ENCODE results near the gene RALGPS2. TPM values are rescaled to one million over a fixed set of nuclear protein-coding genes. Genes with fewer than 3 reads are reported as not detected.
A peak's percentile ranks its signal among the peaks of the same experiment; 100 is the strongest.

The RALGPS2 gene
- total and polyA plus RNA-seq, 9 donors = 23.1 to 40.1 (median 35.2) TPM

DNA sequence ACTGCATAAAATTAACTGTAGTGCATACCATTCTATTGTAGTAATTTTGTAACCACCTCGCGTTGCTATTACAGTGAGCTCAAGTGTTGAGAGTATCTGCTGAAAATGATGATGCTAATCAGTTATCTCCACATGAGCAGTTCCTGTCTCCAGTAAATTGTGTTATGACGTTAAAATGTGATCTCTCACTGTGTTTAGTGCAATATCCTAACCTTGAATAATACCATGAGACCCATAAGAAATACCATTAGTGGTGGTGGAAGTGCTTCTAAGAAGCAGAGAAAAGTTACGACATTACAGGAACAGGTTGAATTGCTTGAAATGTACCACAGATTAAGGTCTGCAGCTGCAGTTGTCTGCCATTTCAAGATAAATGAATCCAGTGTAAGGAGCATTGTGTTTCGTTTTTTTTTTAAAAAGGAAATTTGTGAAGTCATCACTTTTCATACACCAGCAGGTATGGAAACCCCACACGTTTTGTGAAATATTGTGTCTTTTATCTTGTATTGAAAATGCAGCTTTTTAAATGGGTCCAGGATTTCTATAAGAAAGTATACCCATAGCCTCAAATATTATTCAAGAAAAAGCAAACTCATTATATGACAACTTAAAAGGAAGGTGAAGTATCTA, 73.3 kb downstream of the RALGPS2 start:
- Histone ChIP-seq H3K27ac (ENCODE audit: low read length) (no peak overlapping the region), H3K27me3 (ENCODE audit: control insufficient read depth, insufficient read depth, low read length) (no peaks in the 10 kb centered on the region), H3K9me3 (replicated peaks; ENCODE audit: control insufficient read depth, low read depth, low read length) (peaks cover 4% of the 10 kb centered on the region), H3K4me3 (ENCODE audit: low read length) (no peak overlapping the region), H3K4me1 (ENCODE audit: control insufficient read depth, insufficient read depth, low read length) (no peaks in the 10 kb centered on the region), H3K36me3 (ENCODE audit: control insufficient read depth, insufficient read depth, low read length) (no peaks in the 10 kb centered on the region)
- 83% methylated on average over 1 of the region's 6 CpGs for WGBS (ENCODE audit: insufficient coverage)
- DNase-seq = no peak

DNA sequence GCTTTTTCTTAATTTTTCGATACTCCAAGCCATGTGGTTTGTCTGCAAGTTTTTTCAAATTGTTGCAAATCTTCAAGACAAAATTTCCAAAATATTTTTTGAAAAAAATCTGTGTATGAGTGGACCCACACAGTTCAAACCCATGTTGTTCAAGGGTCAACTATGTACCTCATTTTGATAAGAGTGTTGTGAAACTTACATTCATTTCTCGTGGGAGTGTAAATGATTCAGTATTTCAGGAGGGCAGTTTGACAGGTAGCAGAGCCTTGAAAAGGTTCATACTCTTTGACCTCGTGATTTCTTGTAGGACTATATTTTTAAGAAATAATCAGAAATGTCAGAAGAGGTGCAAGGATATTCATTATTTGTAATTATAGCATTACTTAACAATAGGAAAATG, 77.8 kb downstream of the RALGPS2 start:
- no peaks in the 10 kb centered on the region for H3K4me1 ChIP-seq (ENCODE audit: control insufficient read depth, insufficient read depth, low read length)
- no peak overlapping the region for H3K27ac ChIP-seq (ENCODE audit: low read length)
- H3K4me3 ChIP-seq (ENCODE audit: low read length) = no peak overlapping the region
- no peaks in the 10 kb centered on the region for H3K27me3 ChIP-seq (ENCODE audit: control insufficient read depth, insufficient read depth, low read length)
- WGBS (ENCODE audit: insufficient coverage) = no CpG with 5 or more reads among the region's 3 CpGs
- H3K36me3 ChIP-seq (ENCODE audit: control insufficient read depth, insufficient read depth, low read length) = no peaks in the 10 kb centered on the region
- no peak for DNase-seq
- H3K9me3 ChIP-seq (replicated peaks; ENCODE audit: control insufficient read depth, low read depth, low read length) = peaks cover 4% of the 10 kb centered on the region

DNA sequence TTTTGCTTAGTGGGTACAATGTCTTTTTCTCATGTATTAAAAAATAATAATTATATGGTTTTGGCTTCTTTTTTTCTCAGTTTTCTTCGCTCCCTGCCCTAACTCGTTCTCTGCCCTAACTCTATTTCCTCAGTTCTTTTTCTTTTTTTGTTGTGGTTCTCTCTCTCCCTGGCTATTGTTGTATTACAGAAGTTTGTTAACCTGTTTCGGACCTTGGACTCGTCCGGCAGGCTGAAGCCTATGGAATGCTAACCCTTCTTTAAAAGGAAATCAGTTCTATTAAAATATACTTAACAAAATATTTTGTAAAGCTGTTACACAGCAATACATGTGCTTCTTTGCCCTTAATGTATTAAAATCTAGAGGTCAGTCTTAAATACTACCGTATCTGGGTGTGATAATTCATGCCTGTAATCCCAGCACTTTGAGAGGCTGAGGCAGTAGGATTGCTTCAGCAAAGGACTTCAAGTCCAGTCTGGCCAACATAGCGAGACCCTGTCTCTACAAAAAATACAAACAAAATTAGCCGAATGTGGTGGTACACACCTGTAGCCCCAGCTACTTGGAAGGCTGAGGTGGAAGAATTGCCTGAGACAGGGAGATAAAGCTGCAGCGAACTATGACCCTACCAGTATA, 81.7 kb downstream of the RALGPS2 start:
- H3K9me3 ChIP-seq (replicated peaks; ENCODE audit: control insufficient read depth, low read depth, low read length) = no peaks in the 10 kb centered on the region
- no CpG with 5 or more reads among the region's 9 CpGs for WGBS (ENCODE audit: insufficient coverage)
- H3K36me3 ChIP-seq (ENCODE audit: control insufficient read depth, insufficient read depth, low read length) = peaks cover 5% of the 10 kb centered on the region
- H3K4me3 ChIP-seq (ENCODE audit: low read length) = no peak overlapping the region
- H3K4me1 ChIP-seq (ENCODE audit: control insufficient read depth, insufficient read depth, low read length) = no peaks in the 10 kb centered on the region
- H3K27me3 ChIP-seq (ENCODE audit: control insufficient read depth, insufficient read depth, low read length) = no peaks in the 10 kb centered on the region
- H3K27ac ChIP-seq (ENCODE audit: low read length) = no peak overlapping the region
- no peak for DNase-seq

DNA sequence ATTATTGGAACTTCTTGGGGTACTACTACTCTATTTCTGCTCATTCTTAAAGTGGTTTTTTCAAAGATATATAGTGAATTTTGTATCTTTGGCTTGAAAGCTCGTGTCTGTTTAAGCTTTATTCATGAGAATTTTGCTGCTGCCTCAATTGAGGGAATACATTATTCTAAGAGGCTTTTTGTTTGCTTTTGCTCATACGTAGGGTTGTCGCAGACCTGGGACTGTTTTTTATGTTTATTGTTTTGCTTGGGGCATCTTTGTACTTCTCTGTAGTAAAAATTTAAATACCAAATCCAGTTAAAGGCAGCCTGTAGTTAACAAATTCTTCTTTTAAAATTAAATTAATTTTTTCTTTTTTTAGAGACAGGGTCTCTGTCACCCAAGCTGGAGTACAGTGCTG, 83.5 kb downstream of the RALGPS2 start:
- Histone ChIP-seq H3K9me3 (replicated peaks; ENCODE audit: control insufficient read depth, low read depth, low read length) (no peaks in the 10 kb centered on the region), H3K27ac (ENCODE audit: low read length) (no peak overlapping the region), H3K27me3 (ENCODE audit: control insufficient read depth, insufficient read depth, low read length) (no peaks in the 10 kb centered on the region), H3K4me1 (ENCODE audit: control insufficient read depth, insufficient read depth, low read length) (no peaks in the 10 kb centered on the region), H3K36me3 (ENCODE audit: control insufficient read depth, insufficient read depth, low read length) (peaks cover 7% of the 10 kb centered on the region), H3K4me3 (ENCODE audit: low read length) (no peak overlapping the region)
- WGBS (ENCODE audit: insufficient coverage) = no CpG with 5 or more reads among the region's 3 CpGs
- no peak for DNase-seq

DNA sequence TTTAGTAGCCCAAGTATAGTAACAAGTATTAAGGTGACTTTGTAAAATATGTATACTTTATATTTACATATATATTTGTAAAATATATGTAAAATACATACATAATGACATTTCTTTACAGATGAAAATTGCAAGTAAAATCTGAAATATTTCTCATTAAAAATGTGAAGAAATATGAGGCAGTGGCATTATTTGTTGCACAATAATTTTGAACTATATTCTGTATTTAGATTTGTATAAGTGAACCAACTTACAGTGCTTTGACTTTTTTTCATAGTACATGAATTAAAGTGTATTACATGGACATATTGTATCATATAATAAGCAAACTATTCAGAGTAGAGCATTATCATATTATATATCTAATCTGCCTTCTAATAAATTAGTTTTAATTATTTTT, 85.5 kb downstream of the RALGPS2 start:
- no peak for DNase-seq
- Histone ChIP-seq H3K27ac (ENCODE audit: low read length) (no peak overlapping the region), H3K4me1 (ENCODE audit: control insufficient read depth, insufficient read depth, low read length) (no peaks in the 10 kb centered on the region), H3K9me3 (replicated peaks; ENCODE audit: control insufficient read depth, low read depth, low read length) (no peaks in the 10 kb centered on the region), H3K4me3 (ENCODE audit: low read length) (no peak overlapping the region), H3K36me3 (ENCODE audit: control insufficient read depth, insufficient read depth, low read length) (peaks cover 7% of the 10 kb centered on the region), H3K27me3 (ENCODE audit: control insufficient read depth, insufficient read depth, low read length) (no peaks in the 10 kb centered on the region)

DNA sequence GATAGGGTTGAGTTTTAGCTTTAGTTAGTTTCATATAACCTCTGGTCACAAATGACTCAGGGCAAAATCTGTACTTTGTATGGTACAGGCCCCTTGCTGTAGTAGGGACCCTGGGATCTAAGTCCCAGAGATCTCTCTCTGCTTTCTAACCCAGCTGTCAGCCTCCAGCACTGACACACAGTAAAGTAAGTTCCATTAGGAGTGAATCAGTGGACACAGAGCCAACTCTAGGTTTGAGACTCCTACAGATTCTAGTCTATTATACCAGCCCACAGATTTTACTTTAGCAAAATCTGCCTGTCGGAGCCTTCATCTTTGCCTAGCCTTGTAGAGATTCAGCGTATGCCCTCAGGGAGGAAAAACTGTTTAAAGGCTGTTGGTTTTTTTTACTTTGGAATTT, 93.4 kb downstream of the RALGPS2 start:
- WGBS (ENCODE audit: insufficient coverage) = no CpG with 5 or more reads among the region's 2 CpGs
- Histone ChIP-seq H3K4me1 (ENCODE audit: control insufficient read depth, insufficient read depth, low read length) (no peaks in the 10 kb centered on the region), H3K27me3 (ENCODE audit: control insufficient read depth, insufficient read depth, low read length) (no peaks in the 10 kb centered on the region), H3K27ac (ENCODE audit: low read length) (no peak overlapping the region), H3K36me3 (ENCODE audit: control insufficient read depth, insufficient read depth, low read length) (peaks cover 5% of the 10 kb centered on the region), H3K9me3 (replicated peaks; ENCODE audit: control insufficient read depth, low read depth, low read length) (no peaks in the 10 kb centered on the region), H3K4me3 (ENCODE audit: low read length) (no peak overlapping the region)
- DNase-seq = peak; percentile 57

DNA sequence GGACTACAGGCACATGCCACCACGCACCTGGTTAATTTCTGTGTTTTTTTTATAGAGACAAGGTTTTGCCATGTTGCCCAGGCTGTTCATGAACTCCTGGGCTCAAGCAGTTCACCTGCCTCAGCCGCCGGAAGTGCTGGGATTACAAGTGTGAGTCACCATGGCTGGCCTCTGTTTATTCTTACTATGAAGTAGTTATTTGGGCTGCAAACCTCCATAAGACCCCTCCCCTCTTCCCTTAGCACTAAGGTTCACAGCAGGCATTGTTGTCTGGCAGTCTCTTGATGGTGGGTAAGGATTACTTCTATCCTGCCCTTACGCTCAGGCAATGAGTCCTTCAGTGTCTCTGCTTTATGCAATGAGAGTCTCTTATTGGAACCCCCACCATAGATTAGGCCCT, 94.1 kb downstream of the RALGPS2 start:
- Histone ChIP-seq H3K9me3 (replicated peaks; ENCODE audit: control insufficient read depth, low read depth, low read length) (no peaks in the 10 kb centered on the region), H3K27ac (ENCODE audit: low read length) (no peak overlapping the region), H3K27me3 (ENCODE audit: control insufficient read depth, insufficient read depth, low read length) (no peaks in the 10 kb centered on the region), H3K4me3 (ENCODE audit: low read length) (no peak overlapping the region), H3K4me1 (ENCODE audit: control insufficient read depth, insufficient read depth, low read length) (no peaks in the 10 kb centered on the region), H3K36me3 (ENCODE audit: control insufficient read depth, insufficient read depth, low read length) (peaks cover 5% of the 10 kb centered on the region)
- no CpG with 5 or more reads among the region's 4 CpGs for WGBS (ENCODE audit: insufficient coverage)
- no peak for DNase-seq

DNA sequence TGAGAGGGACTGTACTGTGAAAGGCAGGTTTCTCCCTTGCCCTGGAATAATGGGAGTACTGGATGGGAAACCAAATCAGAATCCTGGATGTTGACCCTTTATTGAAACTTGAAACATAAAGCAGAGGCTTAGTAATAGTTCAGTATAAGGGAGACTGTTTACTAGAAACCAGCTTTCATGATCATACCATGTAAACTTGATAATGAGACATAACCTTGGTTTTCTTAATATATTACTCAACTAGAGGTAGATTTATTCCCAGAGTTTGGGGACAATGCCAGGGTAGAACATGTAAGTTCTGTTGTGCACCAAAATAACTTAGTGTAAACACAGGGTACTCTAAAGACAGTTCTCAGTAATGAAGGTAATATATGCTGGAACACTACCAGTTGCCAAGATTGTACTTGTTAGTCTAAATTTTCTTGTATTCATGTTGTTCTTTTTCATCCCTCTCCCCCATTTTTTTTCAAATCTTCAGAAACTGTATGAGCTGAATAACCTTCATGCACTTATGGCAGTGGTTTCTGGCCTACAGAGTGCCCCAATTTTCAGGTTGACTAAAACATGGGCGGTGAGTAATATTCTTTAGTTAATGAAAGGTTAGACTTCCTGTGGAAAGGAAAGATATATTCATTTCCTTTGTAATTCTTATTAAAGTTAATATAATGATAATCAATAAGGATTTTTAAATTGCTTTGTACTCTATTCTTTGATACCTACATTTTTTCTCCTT, 96.3 kb downstream of the RALGPS2 start:
- Histone ChIP-seq H3K27me3 (ENCODE audit: control insufficient read depth, insufficient read depth, low read length) (no peaks in the 10 kb centered on the region), H3K9me3 (replicated peaks; ENCODE audit: control insufficient read depth, low read depth, low read length) (no peaks in the 10 kb centered on the region), H3K4me1 (ENCODE audit: control insufficient read depth, insufficient read depth, low read length) (no peaks in the 10 kb centered on the region), H3K27ac (ENCODE audit: low read length) (no peak overlapping the region), H3K36me3 (ENCODE audit: control insufficient read depth, insufficient read depth, low read length) (peaks cover 7% of the 10 kb centered on the region), H3K4me3 (ENCODE audit: low read length) (no peak overlapping the region)
- WGBS (ENCODE audit: insufficient coverage) = no CpG with 5 or more reads among the region's 1 CpG
- no peak for DNase-seq

DNA sequence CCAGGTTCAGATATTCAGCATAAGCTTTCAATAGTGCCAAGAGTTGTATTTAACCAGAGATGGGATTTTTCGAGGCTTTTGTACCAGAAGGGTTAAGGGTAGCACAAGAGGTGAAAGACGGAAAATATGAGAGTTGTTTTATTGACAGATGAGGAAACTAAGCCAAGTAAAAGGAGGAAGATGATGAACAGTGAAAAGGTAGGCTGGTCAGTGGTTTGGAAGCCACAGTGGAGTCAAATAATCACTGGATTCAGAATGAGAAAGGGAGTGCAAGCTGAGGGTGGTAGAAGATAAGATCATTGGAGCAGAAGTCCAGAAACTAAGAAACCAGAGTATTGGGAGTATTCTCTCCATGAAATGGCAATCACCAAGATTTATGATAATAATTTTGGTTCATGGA, 100.1 kb downstream of the RALGPS2 start:
- Histone ChIP-seq H3K9me3 (replicated peaks; ENCODE audit: control insufficient read depth, low read depth, low read length) (no peaks in the 10 kb centered on the region), H3K27ac (ENCODE audit: low read length) (no peak overlapping the region), H3K4me3 (ENCODE audit: low read length) (no peak overlapping the region), H3K36me3 (ENCODE audit: control insufficient read depth, insufficient read depth, low read length) (peaks cover 5% of the 10 kb centered on the region), H3K4me1 (ENCODE audit: control insufficient read depth, insufficient read depth, low read length) (no peaks in the 10 kb centered on the region), H3K27me3 (ENCODE audit: control insufficient read depth, insufficient read depth, low read length) (no peaks in the 10 kb centered on the region)
- WGBS (ENCODE audit: insufficient coverage) = 88% methylated on average over 2 of the region's 2 CpGs
- DNase-seq = no peak

DNA sequence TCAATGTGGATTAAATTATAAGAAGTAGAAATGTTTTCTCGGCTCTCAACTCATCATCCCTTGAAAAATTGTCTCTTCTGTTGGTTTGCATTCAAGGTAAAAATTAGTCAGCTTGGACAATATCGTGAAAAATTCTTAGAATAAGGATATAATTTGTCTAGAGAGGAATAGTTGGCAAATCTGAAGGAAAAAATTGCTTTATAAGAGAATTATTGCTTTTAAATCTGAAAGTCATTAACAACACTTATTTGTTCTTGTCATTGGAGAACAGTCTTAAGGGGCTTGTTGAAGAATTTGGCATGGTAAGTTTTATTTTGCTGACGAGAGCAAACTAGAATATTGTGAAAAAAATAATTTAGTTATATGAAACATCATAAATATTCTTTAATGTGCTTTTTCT, 119.4 kb downstream of the RALGPS2 start:
- peak; percentile 95 for DNase-seq

More for the DNA sequence above, 119.4 kb downstream of the RALGPS2 start:
- Histone ChIP-seq H3K4me1 (ENCODE audit: control insufficient read depth, insufficient read depth, low read length) (peaks cover 2% of the 10 kb centered on the region), H3K9me3 (replicated peaks; ENCODE audit: control insufficient read depth, low read depth, low read length) (no peaks in the 10 kb centered on the region), H3K4me3 (ENCODE audit: low read length) (no peak overlapping the region), H3K27me3 (ENCODE audit: control insufficient read depth, insufficient read depth, low read length) (no peaks in the 10 kb centered on the region), H3K36me3 (ENCODE audit: control insufficient read depth, insufficient read depth, low read length) (no peaks in the 10 kb centered on the region), H3K27ac (ENCODE audit: low read length) (peak overlapping the region; percentile 69)
- no CpG with 5 or more reads among the region's 3 CpGs for whole genome bisulfite sequencing (ENCODE audit: insufficient coverage)

Measured in muscle of leg (tissue), 11 donors.